D721Med (cell line): ENCODE results near the gene ALOX12.

Experiments used
- DNase-seq: peaks from one replicate; pipeline ENCODE4 v3.0.0; 2011; ENCODE audit warnings: low spot score; ENCODE audit not compliant: insufficient read length
- FAIRE-seq: peaks from 2 replicates; lab custom pipeline; 2011; peaks lifted over from hg19 to GRCh38; lab: Jason Lieb, UNC
- TF ChIP-seq, protein P1 (sequence below): IDR thresholded peaks from 2 replicates; pipeline ENCODE4 v1.5.1; 2012; ENCODE audit warnings: mild to moderate bottlenecking, control low read depth; ENCODE audit not compliant: insufficient read depth; ENCODE audit errors: missing control alignments

Gene ALOX12

DNA sequence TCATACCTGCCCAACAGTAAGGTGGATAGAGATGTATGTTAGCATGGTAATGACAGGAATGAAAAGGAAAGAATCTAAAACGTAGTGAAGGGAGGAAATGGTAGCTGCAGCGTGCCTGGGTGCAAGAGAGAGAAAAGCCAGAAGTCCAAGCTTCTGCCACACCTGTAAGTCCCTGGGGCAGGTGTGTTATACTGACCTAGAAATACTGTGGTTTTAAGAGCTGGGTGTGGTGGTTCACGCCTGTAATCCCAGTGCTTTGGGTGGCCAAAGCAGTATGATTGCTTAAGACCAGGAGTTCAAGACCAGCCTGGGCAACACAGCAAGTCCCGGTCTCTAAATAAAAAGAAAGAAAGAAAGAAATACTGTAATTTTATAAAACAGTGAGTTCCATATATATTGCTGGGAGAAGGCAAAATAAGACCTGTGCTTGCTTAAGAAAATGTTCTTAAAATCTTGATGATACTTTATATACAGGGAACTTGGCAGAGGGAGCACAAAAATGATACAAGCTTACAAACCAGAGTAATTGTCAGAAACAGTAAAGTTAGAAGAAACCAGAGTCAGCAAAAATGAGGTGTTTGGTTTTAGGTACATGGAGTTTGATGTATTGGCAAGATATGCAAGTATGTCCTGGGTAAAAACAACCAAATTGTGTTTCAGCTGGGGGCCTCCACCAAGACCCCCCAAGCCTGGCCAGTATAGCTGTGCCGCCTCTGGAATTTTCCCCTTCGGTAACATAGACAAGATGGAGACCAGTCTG, 6.6 kb downstream of the ALOX12 start:
- DNase-seq (no peak), FAIRE-seq (no peak)

GRCh38 chr17:7003745-7004144, 7.9 kb downstream of the ALOX12 start:
- DNase-seq (no peak), FAIRE-seq (no peak)
- TF ChIP-seq, protein P1, sequence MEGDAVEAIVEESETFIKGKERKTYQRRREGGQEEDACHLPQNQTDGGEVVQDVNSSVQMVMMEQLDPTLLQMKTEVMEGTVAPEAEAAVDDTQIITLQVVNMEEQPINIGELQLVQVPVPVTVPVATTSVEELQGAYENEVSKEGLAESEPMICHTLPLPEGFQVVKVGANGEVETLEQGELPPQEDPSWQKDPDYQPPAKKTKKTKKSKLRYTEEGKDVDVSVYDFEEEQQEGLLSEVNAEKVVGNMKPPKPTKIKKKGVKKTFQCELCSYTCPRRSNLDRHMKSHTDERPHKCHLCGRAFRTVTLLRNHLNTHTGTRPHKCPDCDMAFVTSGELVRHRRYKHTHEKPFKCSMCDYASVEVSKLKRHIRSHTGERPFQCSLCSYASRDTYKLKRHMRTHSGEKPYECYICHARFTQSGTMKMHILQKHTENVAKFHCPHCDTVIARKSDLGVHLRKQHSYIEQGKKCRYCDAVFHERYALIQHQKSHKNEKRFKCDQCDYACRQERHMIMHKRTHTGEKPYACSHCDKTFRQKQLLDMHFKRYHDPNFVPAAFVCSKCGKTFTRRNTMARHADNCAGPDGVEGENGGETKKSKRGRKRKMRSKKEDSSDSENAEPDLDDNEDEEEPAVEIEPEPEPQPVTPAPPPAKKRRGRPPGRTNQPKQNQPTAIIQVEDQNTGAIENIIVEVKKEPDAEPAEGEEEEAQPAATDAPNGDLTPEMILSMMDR = no peak

More for the DNA sequence above, 6.6 kb downstream of the ALOX12 start:
- TF ChIP-seq, protein P1 = no peak

GRCh38 chr17:7004398-7005253, 8.8 kb downstream of the ALOX12 start:
- FAIRE-seq = peak; percentile 86

DNA sequence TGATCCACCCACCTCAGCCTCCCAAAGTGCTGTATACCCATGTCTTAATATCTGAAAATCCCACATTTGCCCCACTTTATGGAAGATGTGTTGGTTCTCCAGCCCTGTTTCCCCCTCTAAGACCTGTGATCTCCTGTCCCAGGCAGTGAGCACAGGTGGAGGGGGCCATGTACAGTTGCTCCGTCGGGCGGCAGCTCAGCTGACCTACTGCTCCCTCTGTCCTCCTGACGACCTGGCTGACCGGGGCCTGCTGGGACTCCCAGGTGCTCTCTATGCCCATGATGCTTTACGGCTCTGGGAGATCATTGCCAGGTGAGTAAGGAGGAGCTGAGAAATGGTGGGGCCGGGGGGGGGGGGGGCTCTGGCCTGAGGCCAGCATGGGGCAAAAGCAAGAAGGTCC, 9.9 kb downstream of the ALOX12 start:
- TF ChIP-seq, protein P1 = no peak
- DNase-seq (no peak), FAIRE-seq (no peak)

More at GRCh38 chr17:7004398-7005253, 8.8 kb downstream of the ALOX12 start:
- TF ChIP-seq, protein P1 = peak; percentile 57
- DNase-seq = peak; percentile 87

- DNase-seq (no peak), FAIRE-seq (no peak)
- TF ChIP-seq, protein P1 = no peak
Observed at GRCh38 chr17:7007143-7007542, 11.3 kb downstream of the ALOX12 start.

GRCh38 chr17:7010523-7010922, 14.7 kb downstream of the ALOX12 start:
- TF ChIP-seq, protein P1 = no peak
- DNase-seq = no peak
- no peak for FAIRE-seq
